Measurements from ENCODE around the gene LRRC63.

- TF ChIP-seq ZNF292 (tag by site-specific recombination; IDR thresholded peaks at IDR 0.05; ENCODE audit: borderline replicate concordance, low read depth) (no peak), ZFP3 (tag by site-specific recombination; IDR thresholded peaks at IDR 0.05; ENCODE audit: low read depth) (no peak), CTCF (tag by site-specific recombination; IDR thresholded peaks at IDR 0.05) (no peak), YY1 (tag by site-specific recombination; IDR thresholded peaks at IDR 0.05) (no peak), ZNF660 (tag by site-specific recombination; IDR thresholded peaks at IDR 0.05) (no peak), ZNF785 (tag by site-specific recombination; IDR thresholded peaks at IDR 0.05) (no peak), TCF7L2 (IDR thresholded peaks at IDR 0.05; ENCODE audit: borderline replicate concordance, low read depth, low read length) (no peak), ZNF16 (tag by site-specific recombination; IDR thresholded peaks at IDR 0.05; ENCODE audit: low read depth) (no peak), YY2 (tag by site-specific recombination; IDR thresholded peaks at IDR 0.05) (no peak), MZF1 (tag by site-specific recombination; IDR thresholded peaks at IDR 0.05; ENCODE audit: borderline replicate concordance) (no peak), ZEB2 (tag by site-specific recombination; IDR thresholded peaks at IDR 0.05) (no peak)
- TF ChIP-seq, protein P1, sequence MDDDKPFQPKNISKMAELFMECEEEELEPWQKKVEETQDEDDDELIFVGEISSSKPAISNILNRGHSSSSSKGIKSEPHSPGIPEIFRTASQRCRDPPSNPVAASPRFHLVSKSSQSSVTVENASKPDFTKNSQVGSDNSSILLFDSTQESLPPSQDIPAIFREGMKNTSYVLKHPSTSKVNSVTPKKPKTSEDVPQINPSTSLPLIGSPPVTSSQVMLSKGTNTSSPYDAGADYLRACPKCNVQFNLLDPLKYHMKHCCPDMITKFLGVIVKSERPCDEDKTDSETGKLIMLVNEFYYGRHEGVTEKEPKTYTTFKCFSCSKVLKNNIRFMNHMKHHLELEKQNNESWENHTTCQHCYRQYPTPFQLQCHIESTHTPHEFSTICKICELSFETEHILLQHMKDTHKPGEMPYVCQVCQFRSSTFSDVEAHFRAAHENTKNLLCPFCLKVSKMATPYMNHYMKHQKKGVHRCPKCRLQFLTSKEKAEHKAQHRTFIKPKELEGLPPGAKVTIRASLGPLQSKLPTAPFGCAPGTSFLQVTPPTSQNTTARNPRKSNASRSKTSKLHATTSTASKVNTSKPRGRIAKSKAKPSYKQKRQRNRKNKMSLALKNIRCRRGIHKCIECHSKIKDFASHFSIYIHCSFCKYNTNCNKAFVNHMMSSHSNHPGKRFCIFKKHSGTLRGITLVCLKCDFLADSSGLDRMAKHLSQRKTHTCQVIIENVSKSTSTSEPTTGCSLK (tag by site-specific recombination; IDR thresholded peaks at IDR 0.05): no peak
- TF ChIP-seq, protein P2, sequence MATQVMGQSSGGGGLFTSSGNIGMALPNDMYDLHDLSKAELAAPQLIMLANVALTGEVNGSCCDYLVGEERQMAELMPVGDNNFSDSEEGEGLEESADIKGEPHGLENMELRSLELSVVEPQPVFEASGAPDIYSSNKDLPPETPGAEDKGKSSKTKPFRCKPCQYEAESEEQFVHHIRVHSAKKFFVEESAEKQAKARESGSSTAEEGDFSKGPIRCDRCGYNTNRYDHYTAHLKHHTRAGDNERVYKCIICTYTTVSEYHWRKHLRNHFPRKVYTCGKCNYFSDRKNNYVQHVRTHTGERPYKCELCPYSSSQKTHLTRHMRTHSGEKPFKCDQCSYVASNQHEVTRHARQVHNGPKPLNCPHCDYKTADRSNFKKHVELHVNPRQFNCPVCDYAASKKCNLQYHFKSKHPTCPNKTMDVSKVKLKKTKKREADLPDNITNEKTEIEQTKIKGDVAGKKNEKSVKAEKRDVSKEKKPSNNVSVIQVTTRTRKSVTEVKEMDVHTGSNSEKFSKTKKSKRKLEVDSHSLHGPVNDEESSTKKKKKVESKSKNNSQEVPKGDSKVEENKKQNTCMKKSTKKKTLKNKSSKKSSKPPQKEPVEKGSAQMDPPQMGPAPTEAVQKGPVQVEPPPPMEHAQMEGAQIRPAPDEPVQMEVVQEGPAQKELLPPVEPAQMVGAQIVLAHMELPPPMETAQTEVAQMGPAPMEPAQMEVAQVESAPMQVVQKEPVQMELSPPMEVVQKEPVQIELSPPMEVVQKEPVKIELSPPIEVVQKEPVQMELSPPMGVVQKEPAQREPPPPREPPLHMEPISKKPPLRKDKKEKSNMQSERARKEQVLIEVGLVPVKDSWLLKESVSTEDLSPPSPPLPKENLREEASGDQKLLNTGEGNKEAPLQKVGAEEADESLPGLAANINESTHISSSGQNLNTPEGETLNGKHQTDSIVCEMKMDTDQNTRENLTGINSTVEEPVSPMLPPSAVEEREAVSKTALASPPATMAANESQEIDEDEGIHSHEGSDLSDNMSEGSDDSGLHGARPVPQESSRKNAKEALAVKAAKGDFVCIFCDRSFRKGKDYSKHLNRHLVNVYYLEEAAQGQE (tag by site-specific recombination; IDR thresholded peaks at IDR 0.05): no peak
- TF ChIP-seq, protein P3, sequence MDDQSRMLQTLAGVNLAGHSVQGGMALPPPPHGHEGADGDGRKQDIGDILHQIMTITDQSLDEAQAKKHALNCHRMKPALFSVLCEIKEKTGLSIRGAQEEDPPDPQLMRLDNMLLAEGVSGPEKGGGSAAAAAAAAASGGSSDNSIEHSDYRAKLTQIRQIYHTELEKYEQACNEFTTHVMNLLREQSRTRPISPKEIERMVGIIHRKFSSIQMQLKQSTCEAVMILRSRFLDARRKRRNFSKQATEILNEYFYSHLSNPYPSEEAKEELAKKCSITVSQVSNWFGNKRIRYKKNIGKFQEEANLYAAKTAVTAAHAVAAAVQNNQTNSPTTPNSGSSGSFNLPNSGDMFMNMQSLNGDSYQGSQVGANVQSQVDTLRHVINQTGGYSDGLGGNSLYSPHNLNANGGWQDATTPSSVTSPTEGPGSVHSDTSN (CRISPR knock-in tag; IDR thresholded peaks at IDR 0.05): no peak
Measured at GRCh38 chr13:46313024-46313423, 101.3 kb downstream of the LRRC63 start.
